ENCODE results near the gene MGP.

- no peak for TF ChIP-seq SUZ12 (IDR thresholded peaks at IDR 0.05; ENCODE audit: extremely low read depth, insufficient read depth, insufficient read length)
- no peak for TF ChIP-seq ZNF274 (IDR thresholded peaks at IDR 0.05; ENCODE audit: low read depth, low read length)
- TF ChIP-seq YY1 (IDR thresholded peaks at IDR 0.05; ENCODE audit: insufficient read depth, insufficient read length), result no peak
Measured at GRCh38 chr12:14924541-14924940, 38.9 kb upstream of the MGP start.
